Hepatocyte (in vitro differentiated cells): ENCODE measurements around the gene SERAC1.

Source experiments
- EZH2 ChIP-seq: fragments of 200-600 bp; sonication (generic); IDR thresholded peaks from 2 replicates; pipeline ENCODE4 v1.6.1; 2016; ENCODE audit warnings: antibody characterized with exemption, mild to moderate bottlenecking, borderline replicate concordance
- EZH2phosphoT487 ChIP-seq: fragments of 200-600 bp; sonication (generic); IDR thresholded peaks from one replicate; pipeline ENCODE4 v1.6.1; 2018; ENCODE audit warnings: antibody characterized with exemption, mild to moderate bottlenecking, low read depth, moderate library complexity; ENCODE audit not compliant: unreplicated experiment, severe bottlenecking
- TF ChIP-seq, protein P1 (sequence below): fragments of 200-600 bp; sonication (generic); IDR thresholded peaks from 2 replicates; pipeline ENCODE4 v1.5.1; 2016; ENCODE audit warnings: antibody characterized with exemption, mild to moderate bottlenecking; ENCODE audit not compliant: poor library complexity

DNA sequence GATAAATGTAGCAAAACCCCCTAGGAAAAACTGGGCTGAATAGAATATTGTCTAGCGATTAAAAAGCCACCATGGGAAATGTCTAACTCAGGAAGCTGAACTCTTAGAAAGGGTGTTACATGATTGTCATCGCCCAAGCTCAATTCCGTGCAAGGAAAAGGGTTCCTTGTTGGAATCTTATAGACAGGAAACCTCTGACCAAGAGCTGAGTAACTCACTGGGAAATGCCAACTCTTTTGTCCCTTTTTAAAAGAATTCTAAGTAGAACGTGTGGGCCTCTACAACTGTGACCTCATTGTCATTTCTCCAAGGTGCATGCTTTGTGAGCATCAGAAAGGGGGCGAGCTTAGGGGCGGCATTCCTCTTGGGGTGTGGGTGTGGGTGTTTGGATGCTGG is 98.3 kb downstream of the SERAC1 start:
- TF ChIP-seq, protein P1, sequence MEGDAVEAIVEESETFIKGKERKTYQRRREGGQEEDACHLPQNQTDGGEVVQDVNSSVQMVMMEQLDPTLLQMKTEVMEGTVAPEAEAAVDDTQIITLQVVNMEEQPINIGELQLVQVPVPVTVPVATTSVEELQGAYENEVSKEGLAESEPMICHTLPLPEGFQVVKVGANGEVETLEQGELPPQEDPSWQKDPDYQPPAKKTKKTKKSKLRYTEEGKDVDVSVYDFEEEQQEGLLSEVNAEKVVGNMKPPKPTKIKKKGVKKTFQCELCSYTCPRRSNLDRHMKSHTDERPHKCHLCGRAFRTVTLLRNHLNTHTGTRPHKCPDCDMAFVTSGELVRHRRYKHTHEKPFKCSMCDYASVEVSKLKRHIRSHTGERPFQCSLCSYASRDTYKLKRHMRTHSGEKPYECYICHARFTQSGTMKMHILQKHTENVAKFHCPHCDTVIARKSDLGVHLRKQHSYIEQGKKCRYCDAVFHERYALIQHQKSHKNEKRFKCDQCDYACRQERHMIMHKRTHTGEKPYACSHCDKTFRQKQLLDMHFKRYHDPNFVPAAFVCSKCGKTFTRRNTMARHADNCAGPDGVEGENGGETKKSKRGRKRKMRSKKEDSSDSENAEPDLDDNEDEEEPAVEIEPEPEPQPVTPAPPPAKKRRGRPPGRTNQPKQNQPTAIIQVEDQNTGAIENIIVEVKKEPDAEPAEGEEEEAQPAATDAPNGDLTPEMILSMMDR: no peak
- no peak for TF ChIP-seq EZH2phosphoT487
- TF ChIP-seq EZH2: no peak
